ENCODE results near the gene ALDH18A1.

- TF ChIP-seq EZH2 (IDR thresholded peaks at IDR 0.05; ENCODE audit: insufficient read depth, poor library complexity, severe bottlenecking), result no peak
- TF ChIP-seq EZH2phosphoT487 (IDR thresholded peaks at IDR 0.05; ENCODE audit: insufficient read depth, low read depth), result no peak
Observed at GRCh38 chr10:95637911-95638310, 18.6 kb downstream of the ALDH18A1 start.
